Measurements from ENCODE around the gene PTPRM. TPM values are rescaled to one million over a fixed set of nuclear protein-coding genes. Genes with fewer than 3 reads are reported as not detected.

Gene PTPRM
- total RNA-seq, 1 donor from 2014 or later = 13.9 TPM

DNA sequence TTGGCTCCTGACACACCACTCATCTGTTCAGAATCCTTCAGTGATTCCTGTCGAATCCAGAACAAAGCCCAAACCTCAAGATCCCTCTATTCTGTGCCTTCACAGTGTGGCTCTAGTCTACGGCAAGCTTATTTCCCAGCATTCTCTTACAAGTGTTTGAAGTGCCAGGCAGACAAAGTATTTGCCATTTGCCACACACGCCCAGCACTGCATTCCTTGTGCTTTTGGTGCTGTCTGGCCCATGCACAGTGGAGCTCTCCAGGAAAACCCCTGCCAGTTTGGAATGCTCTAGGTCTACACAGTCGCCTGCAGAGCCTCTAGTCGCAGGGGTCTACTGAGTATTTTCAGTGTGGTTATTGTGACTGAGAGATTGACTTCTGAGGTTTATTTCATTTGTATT is 783.5 kb downstream of the PTPRM start:
- Histone ChIP-seq H3K9me3 (ENCODE audit: low read depth) (no peaks in the 10 kb centered on the region), H3K4me3 (no peak overlapping the region), H4K20me1 (ENCODE audit: low read depth) (no peaks in the 10 kb centered on the region), H3K9ac (no peak overlapping the region), H3F3A (ENCODE audit: low read depth) (no peaks in the 10 kb centered on the region), H3K4me2 (no peak overlapping the region), H3K79me2 (ENCODE audit: low read depth) (no peaks in the 10 kb centered on the region), H3K27ac (no peak overlapping the region), H3K4me1 (no peaks in the 10 kb centered on the region), H3K27me3 (no peaks in the 10 kb centered on the region), H3K36me3 (no peaks in the 10 kb centered on the region), H2AFZ (replicated peaks) (no peak overlapping the region)
- H3K27ac Mint-ChIP-seq = no peak overlapping the region
- H3K27me3 Mint-ChIP-seq (ENCODE audit: insufficient read depth, low read depth) = no peaks in the 10 kb centered on the region
- no peaks in the 10 kb centered on the region for H3K4me1 Mint-ChIP-seq
- DNase-seq (ENCODE audit: low spot score) = no peak
- no peak overlapping the region for H3K4me3 Mint-ChIP-seq
- TF ChIP-seq, protein P1, sequence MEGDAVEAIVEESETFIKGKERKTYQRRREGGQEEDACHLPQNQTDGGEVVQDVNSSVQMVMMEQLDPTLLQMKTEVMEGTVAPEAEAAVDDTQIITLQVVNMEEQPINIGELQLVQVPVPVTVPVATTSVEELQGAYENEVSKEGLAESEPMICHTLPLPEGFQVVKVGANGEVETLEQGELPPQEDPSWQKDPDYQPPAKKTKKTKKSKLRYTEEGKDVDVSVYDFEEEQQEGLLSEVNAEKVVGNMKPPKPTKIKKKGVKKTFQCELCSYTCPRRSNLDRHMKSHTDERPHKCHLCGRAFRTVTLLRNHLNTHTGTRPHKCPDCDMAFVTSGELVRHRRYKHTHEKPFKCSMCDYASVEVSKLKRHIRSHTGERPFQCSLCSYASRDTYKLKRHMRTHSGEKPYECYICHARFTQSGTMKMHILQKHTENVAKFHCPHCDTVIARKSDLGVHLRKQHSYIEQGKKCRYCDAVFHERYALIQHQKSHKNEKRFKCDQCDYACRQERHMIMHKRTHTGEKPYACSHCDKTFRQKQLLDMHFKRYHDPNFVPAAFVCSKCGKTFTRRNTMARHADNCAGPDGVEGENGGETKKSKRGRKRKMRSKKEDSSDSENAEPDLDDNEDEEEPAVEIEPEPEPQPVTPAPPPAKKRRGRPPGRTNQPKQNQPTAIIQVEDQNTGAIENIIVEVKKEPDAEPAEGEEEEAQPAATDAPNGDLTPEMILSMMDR (IDR thresholded peaks at IDR 0.05) = no peak
- TF ChIP-seq EZH2phosphoT487 (IDR thresholded peaks at IDR 0.05) = no peak
- TF ChIP-seq EZH2 (IDR thresholded peaks at IDR 0.05) = no peak
- peaks cover 5% of the 10 kb centered on the region for H3K9me3 Mint-ChIP-seq
- H3K36me3 Mint-ChIP-seq = peaks cover 6% of the 10 kb centered on the region

DNA sequence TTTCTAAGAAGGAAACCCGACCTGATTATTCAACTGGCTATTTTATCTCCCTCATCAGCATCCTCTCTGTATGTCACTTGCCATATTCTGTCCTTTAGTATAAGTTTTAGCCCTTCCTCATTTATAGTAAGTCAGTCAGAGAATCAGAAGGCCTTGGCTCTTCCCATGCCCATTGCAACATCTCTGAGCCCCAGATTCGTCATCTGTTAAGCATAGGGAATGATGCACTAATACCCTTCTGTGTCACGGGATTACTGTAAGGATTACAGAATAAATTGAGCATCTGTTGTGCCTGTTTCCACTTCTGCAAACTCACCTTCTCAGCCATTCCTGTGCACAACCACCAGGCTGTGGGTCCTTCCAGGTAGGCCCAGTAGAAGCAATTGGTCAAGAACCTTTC is 784.0 kb downstream of the PTPRM start:
- Histone ChIP-seq H3K9ac (no peak overlapping the region), H3F3A (ENCODE audit: low read depth) (no peaks in the 10 kb centered on the region), H3K9me3 (ENCODE audit: low read depth) (no peaks in the 10 kb centered on the region), H3K36me3 (no peaks in the 10 kb centered on the region), H3K4me3 (no peak overlapping the region), H3K79me2 (ENCODE audit: low read depth) (no peaks in the 10 kb centered on the region), H3K27me3 (no peaks in the 10 kb centered on the region), H3K4me1 (no peaks in the 10 kb centered on the region), H2AFZ (replicated peaks) (no peak overlapping the region), H3K27ac (no peak overlapping the region), H3K4me2 (no peak overlapping the region), H4K20me1 (ENCODE audit: low read depth) (no peaks in the 10 kb centered on the region)
- no peak overlapping the region for H3K4me3 Mint-ChIP-seq
- no peak overlapping the region for H3K27ac Mint-ChIP-seq
- no peaks in the 10 kb centered on the region for H3K27me3 Mint-ChIP-seq (ENCODE audit: insufficient read depth, low read depth)
- peaks cover 4% of the 10 kb centered on the region for H3K9me3 Mint-ChIP-seq
- peaks cover 5% of the 10 kb centered on the region for H3K36me3 Mint-ChIP-seq
- DNase-seq (ENCODE audit: low spot score) = no peak
- H3K4me1 Mint-ChIP-seq = no peaks in the 10 kb centered on the region
- no peak for TF ChIP-seq EZH2phosphoT487 (IDR thresholded peaks at IDR 0.05)
- TF ChIP-seq EZH2 (IDR thresholded peaks at IDR 0.05) = no peak
- TF ChIP-seq, protein P1 (IDR thresholded peaks at IDR 0.05) = no peak

DNA sequence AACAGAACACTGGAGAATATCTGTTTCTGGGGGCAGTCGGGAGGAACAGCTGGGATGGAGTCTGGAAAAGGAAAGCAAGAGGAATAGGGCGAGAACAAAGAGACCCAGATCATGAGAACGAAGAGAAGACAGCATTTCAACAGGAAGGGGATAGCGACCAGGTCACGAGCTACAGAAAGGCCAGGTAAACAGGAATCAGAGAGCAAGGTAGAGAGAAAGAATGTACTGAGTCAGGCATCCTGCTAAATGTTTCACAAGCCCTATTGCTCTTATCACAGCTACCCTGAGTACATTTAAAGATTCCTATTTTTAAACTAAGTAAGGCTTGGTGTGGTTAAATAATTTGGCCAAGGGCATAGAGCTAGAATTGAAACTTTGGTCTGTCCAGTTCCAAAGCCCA is 787.2 kb downstream of the PTPRM start:
- Mint-ChIP-seq H3K27me3 (ENCODE audit: insufficient read depth, low read depth) (peaks cover 2% of the 10 kb centered on the region), H3K9me3 (no peaks in the 10 kb centered on the region), H3K27ac (peak overlapping the region; percentile 3), H3K4me3 (no peak overlapping the region), H3K36me3 (peaks cover 3% of the 10 kb centered on the region), H3K4me1 (peaks cover 16% of the 10 kb centered on the region)
- H3F3A ChIP-seq (ENCODE audit: low read depth) = peaks cover 4% of the 10 kb centered on the region
- no peak overlapping the region for H3K4me2 ChIP-seq
- DNase-seq (ENCODE audit: low spot score) = no peak
- H2AFZ ChIP-seq (replicated peaks) = no peak overlapping the region
- H3K4me1 ChIP-seq = peaks cover 20% of the 10 kb centered on the region
- no peaks in the 10 kb centered on the region for H3K36me3 ChIP-seq
- H3K9me3 ChIP-seq (ENCODE audit: low read depth) = no peaks in the 10 kb centered on the region
- no peak overlapping the region for H3K4me3 ChIP-seq
- no peak overlapping the region for H3K9ac ChIP-seq
- H3K27ac ChIP-seq = no peak overlapping the region
- no peaks in the 10 kb centered on the region for H4K20me1 ChIP-seq (ENCODE audit: low read depth)
- H3K79me2 ChIP-seq (ENCODE audit: low read depth) = no peaks in the 10 kb centered on the region
- H3K27me3 ChIP-seq = no peaks in the 10 kb centered on the region
- TF ChIP-seq EZH2 (IDR thresholded peaks at IDR 0.05) (no peak), EZH2phosphoT487 (IDR thresholded peaks at IDR 0.05) (no peak)
- TF ChIP-seq, protein P1 (IDR thresholded peaks at IDR 0.05) = no peak

Measured in neural progenitor cell (in vitro differentiated cells).